WTC11 (cell line): ENCODE measurements around the gene SYNJ2.

ENCODE experiments used
- ZNF317 ChIP-seq: sonication (generic); formaldehyde crosslinking; IDR thresholded peaks from 2 replicates; pipeline ENCODE4 v1.8.1; 2023; ENCODE audit warnings: low read depth, mild to moderate bottlenecking, moderate library complexity, missing genetic modification reagents, borderline replicate concordance
- TF ChIP-seq, protein P1 (sequence below): fragments of 200-600 bp; IDR thresholded peaks from 2 replicates; pipeline ENCODE4 v1.8.0; 2022; ENCODE audit warnings: antibody characterized with exemption

DNA sequence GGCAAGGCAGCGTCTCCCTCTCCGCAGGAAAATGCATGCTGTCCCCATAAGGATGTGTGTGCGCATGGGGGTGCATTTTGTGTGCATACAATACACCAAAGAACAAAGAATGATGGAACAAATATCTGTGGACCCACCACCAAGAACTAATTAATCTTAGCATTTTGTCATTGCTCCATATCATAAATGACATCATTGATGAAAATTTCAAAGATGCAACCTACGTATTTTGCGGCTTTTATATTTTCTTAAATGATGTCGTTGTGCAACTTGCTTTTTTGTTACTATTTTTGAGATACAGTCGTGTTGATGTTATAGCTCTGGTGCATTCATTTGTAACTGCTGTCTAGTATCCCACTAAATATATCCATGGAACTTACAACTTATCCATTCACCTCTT is 96.7 kb downstream of the SYNJ2 start:
- no peak for TF ChIP-seq ZNF317 (CRISPR knock-in tag)
- TF ChIP-seq, protein P1, sequence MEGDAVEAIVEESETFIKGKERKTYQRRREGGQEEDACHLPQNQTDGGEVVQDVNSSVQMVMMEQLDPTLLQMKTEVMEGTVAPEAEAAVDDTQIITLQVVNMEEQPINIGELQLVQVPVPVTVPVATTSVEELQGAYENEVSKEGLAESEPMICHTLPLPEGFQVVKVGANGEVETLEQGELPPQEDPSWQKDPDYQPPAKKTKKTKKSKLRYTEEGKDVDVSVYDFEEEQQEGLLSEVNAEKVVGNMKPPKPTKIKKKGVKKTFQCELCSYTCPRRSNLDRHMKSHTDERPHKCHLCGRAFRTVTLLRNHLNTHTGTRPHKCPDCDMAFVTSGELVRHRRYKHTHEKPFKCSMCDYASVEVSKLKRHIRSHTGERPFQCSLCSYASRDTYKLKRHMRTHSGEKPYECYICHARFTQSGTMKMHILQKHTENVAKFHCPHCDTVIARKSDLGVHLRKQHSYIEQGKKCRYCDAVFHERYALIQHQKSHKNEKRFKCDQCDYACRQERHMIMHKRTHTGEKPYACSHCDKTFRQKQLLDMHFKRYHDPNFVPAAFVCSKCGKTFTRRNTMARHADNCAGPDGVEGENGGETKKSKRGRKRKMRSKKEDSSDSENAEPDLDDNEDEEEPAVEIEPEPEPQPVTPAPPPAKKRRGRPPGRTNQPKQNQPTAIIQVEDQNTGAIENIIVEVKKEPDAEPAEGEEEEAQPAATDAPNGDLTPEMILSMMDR: no peak
